IMR-90 (cell line): ENCODE data around the gene FA2H. TPM values are rescaled to one million over a fixed set of nuclear protein-coding genes. Genes with fewer than 3 reads are reported as not detected.

Experiments used
- ATAC-seq: fragments of 200-7000 bp; cut with Tn5 transposase; 2 replicates; pipeline ENCODE4 v1.9.1; 2020; ENCODE audit warnings: low read depth, mild to moderate bottlenecking, moderate library complexity
- BruUV-seq: library from RNA; stranded (reverse); fragments of 400-500 nt; replicated peaks from 2 replicates; lab custom pipeline; 2021; lab: Mats Ljungman, UMichigan
- CTCF ChIA-PET: fragments of 300-600 bp; formaldehyde crosslinking; extraction: SDS; loops from one replicate; lab custom pipeline; 2021; ENCODE audit warnings: antibody characterized with exemption; lab: Yijun Ruan, JAX
- POLR2A ChIA-PET: fragments of 300-600 bp; sonication (Branson Sonifier 250); formaldehyde crosslinking; loops from one replicate; lab custom pipeline; 2022; ENCODE audit warnings: antibody characterized with exemption; ENCODE audit not compliant: unreplicated experiment; lab: Charles Lee
- DNase-seq: peaks from one replicate; pipeline ENCODE4 v3.0.0; 2013
- H2AFZ ChIP-seq: replicated peaks from 2 replicates; pipeline ENCODE3; 2013; ENCODE audit warnings: low read length, mild to moderate bottlenecking; ENCODE audit not compliant: poor library complexity
- H2AK5ac ChIP-seq: 2 replicates; pipeline ENCODE4 v1.6.1; 2013; ENCODE audit warnings: low read depth, low read length, inconsistent platforms
- H2AK9ac ChIP-seq: replicated peaks from 2 replicates; pipeline ENCODE3; 2013; ENCODE audit warnings: mild to moderate bottlenecking, low read depth, low read length, moderate library complexity; ENCODE audit not compliant: poor library complexity
- H2BK120ac ChIP-seq: 2 replicates; pipeline ENCODE4 v1.6.1; 2013; ENCODE audit warnings: low read depth, low read length, inconsistent platforms
- H2BK15ac ChIP-seq: 3 replicates; pipeline ENCODE4 v1.6.1; 2013; ENCODE audit warnings: low read depth, low read length, inconsistent platforms
- H2BK20ac ChIP-seq: 2 replicates; pipeline ENCODE4 v1.6.1; 2013; ENCODE audit warnings: low read depth, mild to moderate bottlenecking, inconsistent platforms, low read length, moderate library complexity
- H2BK5ac ChIP-seq: 2 replicates; pipeline ENCODE4 v1.6.1; 2013; ENCODE audit warnings: mild to moderate bottlenecking, low read depth, low read length, inconsistent platforms; ENCODE audit not compliant: poor library complexity, severe bottlenecking
- H3K14ac ChIP-seq: replicated peaks from 2 replicates; pipeline ENCODE4 v1.6.1; 2013; ENCODE audit warnings: low read depth, low read length, inconsistent platforms
- H3K18ac ChIP-seq: 2 replicates; pipeline ENCODE4 v1.6.1; 2013; ENCODE audit warnings: low read depth, low read length, control low read depth
- H3K23ac ChIP-seq: 2 replicates; pipeline ENCODE4 v1.6.1; 2013; ENCODE audit warnings: low read depth, low read length, inconsistent platforms
- H3K27ac ChIP-seq: 2 replicates; pipeline ENCODE4 v1.5.1; 2013; ENCODE audit warnings: mild to moderate bottlenecking, control low read depth, low read length; ENCODE audit not compliant: insufficient read depth
- H3K27me3 ChIP-seq: 2 replicates; pipeline ENCODE4 v1.6.1; 2013; ENCODE audit warnings: low read length; ENCODE audit not compliant: control insufficient read depth, insufficient read depth
- H3K36me3 ChIP-seq: 2 replicates; pipeline ENCODE4 v1.6.1; 2013; ENCODE audit warnings: low read length, mixed read lengths; ENCODE audit not compliant: control insufficient read depth, insufficient read depth
- H3K4ac ChIP-seq: 2 replicates; pipeline ENCODE4 v1.6.1; 2013; ENCODE audit warnings: low read depth, low read length, inconsistent platforms
- H3K4me1 ChIP-seq: 2 replicates; pipeline ENCODE4 v1.6.1; 2013; ENCODE audit warnings: low read length, mixed read lengths; ENCODE audit not compliant: control insufficient read depth, insufficient read depth
- H3K4me2 ChIP-seq: 2 replicates; pipeline ENCODE4 v1.6.1; 2013; ENCODE audit warnings: low read depth, mild to moderate bottlenecking, control low read depth, low read length, moderate library complexity
- H3K4me3 ChIP-seq: 2 replicates; pipeline ENCODE4 v1.5.1; 2013; ENCODE audit warnings: low read depth, mild to moderate bottlenecking, control low read depth, low read length, moderate library complexity; ENCODE audit not compliant: insufficient read depth
- H3K56ac ChIP-seq: 2 replicates; pipeline ENCODE4 v1.6.1; 2013; ENCODE audit warnings: low read length, inconsistent platforms; ENCODE audit not compliant: insufficient read depth; ENCODE audit errors: extremely low read depth
- H3K79me1 ChIP-seq, 2 experiments: 2 replicates each; pipeline ENCODE4 v1.6.1; 2013; ENCODE audit warnings: low read length in 2 of 2, inconsistent platforms in 1 of 2, low read depth in 1 of 2
- H3K9ac ChIP-seq: 2 replicates; pipeline ENCODE4 v1.6.1; 2013; ENCODE audit warnings: low read depth, low read length, control low read depth
- H3K9me1 ChIP-seq: 2 replicates; pipeline ENCODE4 v1.6.1; 2013; ENCODE audit warnings: low read length, inconsistent platforms; ENCODE audit not compliant: insufficient read depth
- H3K9me3 ChIP-seq: 2 replicates; pipeline ENCODE4 v1.6.1; 2013; ENCODE audit warnings: low read length; ENCODE audit not compliant: control insufficient read depth, insufficient read depth
- H4K20me1 ChIP-seq: 2 replicates; pipeline ENCODE4 v1.6.1; 2013; ENCODE audit warnings: low read length, inconsistent platforms; ENCODE audit not compliant: insufficient read depth
- H4K5ac ChIP-seq: 2 replicates; pipeline ENCODE4 v1.6.1; 2013; ENCODE audit warnings: mild to moderate bottlenecking, low read depth, low read length, control low read depth
- H4K8ac ChIP-seq, 2 experiments: 2 replicates each; pipeline ENCODE4 v1.6.1; 2013; ENCODE audit warnings: low read depth in 2 of 2, low read length in 2 of 2, control low read depth in 1 of 2, inconsistent platforms in 1 of 2
- H4K91ac ChIP-seq: 2 replicates; pipeline ENCODE4 v1.6.1; 2013; ENCODE audit warnings: low read depth, low read length, inconsistent platforms; ENCODE audit not compliant: insufficient read depth
- CEBPB ChIP-seq: IDR thresholded peaks from 2 replicates; pipeline ENCODE4 v1.6.1; 2012; ENCODE audit warnings: low read depth, low read length, improper control_type of control experiment
- CTCF ChIP-seq: conservative IDR thresholded peaks from 2 replicates; pipeline ENCODE4 v1.5.1; 2012; ENCODE audit warnings: mild to moderate bottlenecking, low read depth, low read length, improper control_type of control experiment
- MAZ ChIP-seq: IDR thresholded peaks from 2 replicates; pipeline ENCODE4 v1.6.1; 2012; ENCODE audit warnings: low read depth, mild to moderate bottlenecking, low read length, improper control_type of control experiment, moderate library complexity, borderline replicate concordance
- WGBS, 2 experiments: methylation state at CpG; one replicate each; pipeline versions ENCODE4 v1.1.5 to v1.1.7; 2013; ENCODE audit warnings: missing lambda C conversion rate in 2 of 2; ENCODE audit not compliant: insufficient read length in 1 of 2; ENCODE audit errors: extremely low coverage in 2 of 2; 5-methylcytosine and 5-hydroxymethylcytosine counted together
- dilution Hi-C: fragments of 300-500 bp; cut with HindIII; formaldehyde crosslinking; loops from one replicate; pipeline ENCODE4 v1.14.3; 2018; ENCODE audit warnings: low sequenced_read_pairs; ENCODE audit not compliant: unreplicated experiment
- in situ Hi-C: fragments of 300-500 bp; cut with MboI; formaldehyde crosslinking; loops from 3 replicates; pipeline ENCODE4 v1.14.3; 2019; ENCODE audit warnings: low sequenced_read_pairs, inconsistent platforms, mixed read lengths
- intact Hi-C: fragments of 100-400 bp; cut with micrococcal nuclease; formaldehyde crosslinking; loops from 2 replicates; pipeline ENCODE4 v1.10.0; 2022
- polyA plus RNA-seq, 3 experiments: library from polyadenylated mRNA; depleted of rRNA; stranded (reverse); fragments of >200 nt; gene quantifications; 2 replicates each; pipeline ENCODE4 v1.2.3, GENCODE V29; 2012; ENCODE audit warnings: low replicate concordance in 1 of 3
- total RNA-seq: library from RNA; depleted of rRNA; stranded (reverse); fragments of >200 nt; gene quantifications from 2 replicates; pipeline ENCODE4 v1.2.3, GENCODE V29; 2012

Gene FA2H
- total and polyA plus RNA-seq, 2 of the 4 experiments (the other 2 are of a cell fraction) = not detected

GRCh38 chr16:74778646-74779045, 4.0 kb upstream of the FA2H start:
- in situ Hi-C loops = no loop called here
- H3K4me2 ChIP-seq = no peak overlapping the region
- dilution Hi-C loops = no loop called here
- BruUV-seq = no TSS peak
- 60% methylated on average over 5 of the region's 8 CpGs; no CpG with 5 or more reads in 1 of the 2 experiments for WGBS, 2 experiments
- no peak overlapping the region for H2BK15ac ChIP-seq
- no peaks in the 10 kb centered on the region; the same call in 1 of the 2 replicates for H3K4me1 ChIP-seq
- no peak overlapping the region for H2BK120ac ChIP-seq
- H3K36me3 ChIP-seq = no peaks in the 10 kb centered on the region
- H4K91ac ChIP-seq = no peak overlapping the region
- no peak overlapping the region for H3K9ac ChIP-seq
- no peak overlapping the region for H2AFZ ChIP-seq
- no peaks in the 10 kb centered on the region for H4K20me1 ChIP-seq
- H3K4ac ChIP-seq = no peak overlapping the region
- CTCF ChIA-PET = no interaction called here
- no peak overlapping the region for H2BK5ac ChIP-seq
- TF ChIP-seq MAZ = no peak
- TF ChIP-seq CEBPB = no peak
- no peak for TF ChIP-seq CTCF
- H3K4me3 ChIP-seq = no peak overlapping the region
- H3K9me3 ChIP-seq = no peaks in the 10 kb centered on the region
- no peak overlapping the region for H3K23ac ChIP-seq
- no peak overlapping the region for H3K18ac ChIP-seq
- no peak for ATAC-seq
- no peak for DNase-seq
- H3K79me1 ChIP-seq = no peaks in the 10 kb centered on the region
- POLR2A ChIA-PET = no interaction called here
- H4K5ac ChIP-seq = no peak overlapping the region
- no peak overlapping the region for H3K56ac ChIP-seq
- H3K27ac ChIP-seq = no peak overlapping the region
- no peaks in the 10 kb centered on the region for H3K9me1 ChIP-seq
- H2AK5ac ChIP-seq = no peak overlapping the region
- no peak overlapping the region for H2AK9ac ChIP-seq
- H2BK20ac ChIP-seq = no peak overlapping the region
- intact Hi-C loops = no loop called here
- no peak overlapping the region for H4K8ac ChIP-seq
- H3K14ac ChIP-seq = no peak overlapping the region
- peaks cover 26% of the 10 kb centered on the region for H3K27me3 ChIP-seq
